Transverse colon (tissue), 4 donors: ENCODE measurements around the gene S100A9. TPM values are rescaled to one million over a fixed set of nuclear protein-coding genes. Genes with fewer than 3 reads are reported as not detected.

Experiments used
- DNase-seq: peaks from one replicate; pipeline ENCODE4 v3.0.0-alpha.2; 2019
- H3K27ac ChIP-seq, 4 donors: fragments of 200-600 bp; sonication (generic); 2 replicates each; pipeline ENCODE4 v1.5.1; 2016 to 2018; ENCODE audit warnings: inconsistent platforms in 4 of 4
- H3K27me3 ChIP-seq: fragments of 200-600 bp; sonication (generic); 2 replicates; pipeline ENCODE4 v1.5.1; 2017; ENCODE audit warnings: inconsistent platforms
- H3K36me3 ChIP-seq, 4 donors: fragments of 200-600 bp; sonication (generic); 2 replicates each; pipeline ENCODE4 v1.5.1; 2017 to 2019; ENCODE audit warnings: inconsistent platforms in 4 of 4
- H3K4me1 ChIP-seq, 4 donors: fragments of 200-600 bp; sonication (generic); 2 replicates each; pipeline ENCODE4 v1.5.1; 2017 to 2020; ENCODE audit warnings: inconsistent platforms in 4 of 4
- H3K4me3 ChIP-seq, 4 donors: fragments of 200-600 bp; sonication (generic); 1 replicate in 1 of 4; 2 replicates in 3 of 4; pipeline versions ENCODE4 v1.5.1 to v1.6.1; 2017 to 2019; ENCODE audit warnings: inconsistent platforms in 4 of 4
- H3K9me3 ChIP-seq, 2 donors: fragments of 200-600 bp; sonication (generic); 2 replicates each; pipeline ENCODE4 v1.5.1; 2017 to 2019; ENCODE audit warnings: inconsistent platforms in 2 of 2
- CTCF ChIP-seq, 5 experiments: fragments of 200-600 bp in 3 of 5; fragments of 450-650 bp in 2 of 5; sonication (generic) in 3 of 5; IDR thresholded peaks; 1 replicate in 2 of 5; 2 replicates in 3 of 5; pipeline ENCODE4 v1.5.1; 2016 to 2017; ENCODE audit warnings: antibody characterized with exemption in 5 of 5, inconsistent platforms in 3 of 5, mild to moderate bottlenecking in 2 of 5, moderate library complexity in 1 of 5
- EP300 ChIP-seq: sonication (generic); formaldehyde crosslinking; IDR thresholded peaks from one replicate; pipeline ENCODE4 v1.6.1; 2017; ENCODE audit warnings: antibody characterized with exemption, low read depth
- POLR2A ChIP-seq: fragments of 450-650 bp; IDR thresholded peaks from one replicate; pipeline ENCODE4 v1.6.1; 2016; ENCODE audit warnings: antibody characterized with exemption, mild to moderate bottlenecking, moderate library complexity
- POLR2AphosphoS5 ChIP-seq, 3 donors: sonication (generic); formaldehyde crosslinking; IDR thresholded peaks; one replicate each; pipeline ENCODE4 v1.6.1; 2016; ENCODE audit warnings: antibody characterized with exemption in 3 of 3
- WGBS, 2 donors: methylation state at CpG; one replicate each; pipeline ENCODE4 v1.1.5; 2018; ENCODE audit warnings: low coverage in 1 of 2; 5-methylcytosine and 5-hydroxymethylcytosine counted together
- in situ Hi-C, 4 donors: fragments of 200-750 bp; cut with MboI; loops; one replicate each; pipeline versions ENCODE4 v1.15.0 to v1.15.1; 2017; ENCODE audit warnings: low sequenced_read_pairs in 3 of 4, low pct_ligation_motif_present in 1 of 4, low pct_unique_long_range_greater_than_20kb in 1 of 4
- intact Hi-C: fragments of 100-400 bp; cut with DNase I; formaldehyde crosslinking; loops from one replicate; pipeline ENCODE4 v1.15.1; 2023; ENCODE audit warnings: low total_unique reads
- total RNA-seq, 4 donors: library from RNA; depleted of rRNA; stranded (reverse); fragments of >200 nt; gene quantifications; one replicate each; pipeline ENCODE4 v1.1.0, GENCODE V29; 2016

The S100A9 gene
- total RNA-seq, 4 donors from 2014 or later: 24.0 to 99.0 (median 34.3) TPM

GRCh38 chr1:153324912-153325311 lies 32.7 kb upstream of the S100A9 start:
- no peak for TF ChIP-seq EP300
- TF ChIP-seq POLR2A: no peak
- TF ChIP-seq POLR2AphosphoS5 (IDR thresholded peaks at IDR 0.05): no peak
- no peak for TF ChIP-seq CTCF (IDR thresholded peaks at IDR 0.05)
- Histone ChIP-seq H3K27ac (no peak overlapping the region), H3K4me1 (no peaks in the 10 kb centered on the region), H3K4me3 (no peak overlapping the region), H3K27me3 (no peaks in the 10 kb centered on the region), H3K36me3 (no peaks in the 10 kb centered on the region), H3K9me3 (peaks cover 0 to 21% of the 10 kb centered on the region in 2 donors)
- no peak for DNase-seq
- intact Hi-C loops (no loop called here), in situ Hi-C loops (no loop called here)

GRCh38 chr1:153333902-153334301 lies 23.8 kb upstream of the S100A9 start:
- TF ChIP-seq POLR2AphosphoS5 (IDR thresholded peaks at IDR 0.05) (no peak), EP300 (no peak), POLR2A (no peak), CTCF (IDR thresholded peaks at IDR 0.05) (no peak)
- H3K4me3 ChIP-seq: no peak overlapping the region
- H3K27ac ChIP-seq: no peak overlapping the region
- peaks cover 0 to 10% of the 10 kb centered on the region in 2 donors for H3K9me3 ChIP-seq
- H3K27me3 ChIP-seq: no peaks in the 10 kb centered on the region
- 88 to 92% methylated on average over 1 of the region's 1 CpG for WGBS, 2 donors
- no peaks in the 10 kb centered on the region for H3K4me1 ChIP-seq
- H3K36me3 ChIP-seq: no peaks in the 10 kb centered on the region
- intact Hi-C loops: no loop called here
- in situ Hi-C loops: no loop called here
- DNase-seq: no peak

GRCh38 chr1:153336650-153337049 lies 21.0 kb upstream of the S100A9 start:
- Histone ChIP-seq H3K27me3 (no peaks in the 10 kb centered on the region), H3K36me3 (no peaks in the 10 kb centered on the region), H3K27ac (no peak overlapping the region), H3K9me3 (peaks cover 0 to 3% of the 10 kb centered on the region in 2 donors), H3K4me1 (no peaks in the 10 kb centered on the region), H3K4me3 (no peak overlapping the region)
- TF ChIP-seq POLR2AphosphoS5 (IDR thresholded peaks at IDR 0.05) (no peak), EP300 (no peak), CTCF (IDR thresholded peaks at IDR 0.05) (no peak), POLR2A (no peak)
- in situ Hi-C loops: no loop called here
- no peak for DNase-seq
- intact Hi-C loops: no loop called here

GRCh38 chr1:153337980-153338853 lies 19.4 kb upstream of the S100A9 start:
- TF ChIP-seq EP300 (no peak), POLR2A (no peak), CTCF (IDR thresholded peaks at IDR 0.05) (no peak), POLR2AphosphoS5 (IDR thresholded peaks at IDR 0.05) (no peak)
- no peak for DNase-seq
- in situ Hi-C loops: no loop called here
- 79% methylated on average over 8 of the region's 8 CpGs for WGBS, 2 donors
- Histone ChIP-seq H3K4me1 (no peaks in the 10 kb centered on the region), H3K9me3 (no peaks in the 10 kb centered on the region), H3K4me3 (no peak overlapping the region), H3K27ac (no peak overlapping the region), H3K27me3 (no peaks in the 10 kb centered on the region), H3K36me3 (no peaks in the 10 kb centered on the region)
- intact Hi-C loops: no loop called here
